Smooth muscle cell of the brain vasculature (primary cell): ENCODE data around the gene MSMB.

Experiments used
- DNase-seq: peaks from one replicate; pipeline ENCODE4 v3.0.0-alpha.2; 2012; ENCODE audit warnings: low read depth, low spot score

MSMB gene

GRCh38 chr10:46033602-46034011, 12.5 kb downstream of the MSMB start:
- no peak for DNase-seq

GRCh38 chr10:46031648-46032532, 14.2 kb downstream of the MSMB start:
- no peak for DNase-seq

GRCh38 chr10:46030091-46030937, 15.8 kb downstream of the MSMB start, which contains the start of gene NCOA4:
TSS of gene NCOA4 (minus strand) at chr10:46030623. CDS start at chr10:46016680, 13,943 bp downstream.
- peak; percentile 95 for DNase-seq

- DNase-seq, result no peak
Measured at GRCh38 chr10:46029461-46030030, 16.5 kb downstream of the MSMB start.

GRCh38 chr10:46028584-46029460, 17.2 kb downstream of the MSMB start:
- peak; percentile 24 for DNase-seq

- no peak for DNase-seq
Measured at GRCh38 chr10:46026106-46026505, 20.0 kb downstream of the MSMB start.

- no peak for DNase-seq
Measured at GRCh38 chr10:46025406-46025805, 20.7 kb downstream of the MSMB start.

GRCh38 chr10:46024948-46025347, 21.1 kb downstream of the MSMB start:
- DNase-seq, result no peak

- DNase-seq, result peak; percentile 60
Measured at GRCh38 chr10:46022978-46023702, 22.9 kb downstream of the MSMB start.

GRCh38 chr10:46020344-46020657, 25.8 kb downstream of the MSMB start:
- no peak for DNase-seq

- DNase-seq, result no peak
Measured at GRCh38 chr10:46019569-46020343, 26.3 kb downstream of the MSMB start.

GRCh38 chr10:46019177-46019528, 26.9 kb downstream of the MSMB start:
- DNase-seq, result no peak

GRCh38 chr10:46018453-46019176, 27.5 kb downstream of the MSMB start:
- no peak for DNase-seq

- no peak for DNase-seq
Measured at GRCh38 chr10:46017733-46018132, 28.3 kb downstream of the MSMB start.

GRCh38 chr10:46016811-46017210, 29.3 kb downstream of the MSMB start:
- DNase-seq, result no peak

- no peak for DNase-seq
Measured at GRCh38 chr10:46016190-46016589, 29.9 kb downstream of the MSMB start.

GRCh38 chr10:46014683-46015405, 31.2 kb downstream of the MSMB start:
- no peak for DNase-seq

- no peak for DNase-seq
Measured at GRCh38 chr10:46014206-46014605, 31.9 kb downstream of the MSMB start.

- no peak for DNase-seq
Measured at GRCh38 chr10:46012746-46013145, 33.3 kb downstream of the MSMB start.
